ENCODE results near the gene PRLHR. TPM values are rescaled to one million over a fixed set of nuclear protein-coding genes. Genes with fewer than 3 reads are reported as not detected.
"Not testable (repeated sequence)": the region's sequence is repeated elsewhere in the genome, so short reads cannot be mapped to it uniquely, and the experiment has no call there.

Gene PRLHR
- polyA plus RNA-seq = under 1 TPM in 2 of 3 donors, not detected in 1; 0.01 to 0.09 TPM

DNA sequence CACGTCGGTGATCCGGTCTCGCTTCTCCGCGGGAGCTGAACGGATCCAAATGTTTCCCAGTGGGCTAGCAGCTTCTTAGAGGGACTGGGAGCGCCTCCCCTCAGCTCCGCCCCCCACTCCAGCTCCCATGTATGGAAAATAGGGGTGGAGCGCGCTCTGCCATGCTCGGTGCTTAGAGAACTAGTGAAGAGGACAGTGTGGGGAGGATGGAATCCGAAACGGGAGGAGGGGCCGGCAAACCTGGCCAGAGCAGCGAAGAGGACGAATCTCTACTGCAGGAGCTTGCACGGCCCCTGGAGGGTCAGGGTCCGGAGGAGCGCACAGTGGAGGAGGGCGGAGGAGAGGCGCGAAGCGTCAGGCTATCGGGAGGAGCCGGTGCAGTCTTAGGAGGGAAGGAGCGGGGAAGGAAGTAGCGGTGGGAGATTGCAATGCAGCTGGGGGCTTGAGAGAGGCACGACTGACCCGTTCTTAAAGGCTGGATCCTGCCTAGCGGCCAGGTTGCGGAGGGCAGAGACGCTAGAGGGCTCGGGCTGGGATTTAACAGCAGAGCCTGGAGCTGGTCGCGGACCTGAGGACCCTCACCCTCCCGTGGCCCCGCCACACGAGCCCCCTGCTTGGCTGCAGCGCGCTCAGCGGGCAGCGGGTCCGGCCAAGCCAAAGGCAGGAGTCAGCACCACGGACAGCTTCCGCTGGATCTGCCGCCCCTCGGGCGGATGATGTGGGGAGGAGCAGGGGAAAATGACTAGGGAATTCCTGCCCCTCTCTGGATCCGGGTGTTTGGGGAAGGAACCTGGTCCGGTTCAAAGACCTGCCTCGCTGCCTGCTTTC is at the start of gene PRLHR:
PRLHR (minus strand) TSS at position 51 of the 828 bp plus-strand sequence. CDS start 404 bp downstream, outside the sequence.
- WGBS, 3 donors = 5 to 9% (median 6%) methylated on average over 49 to 52 of the region's 52 CpGs

DNA sequence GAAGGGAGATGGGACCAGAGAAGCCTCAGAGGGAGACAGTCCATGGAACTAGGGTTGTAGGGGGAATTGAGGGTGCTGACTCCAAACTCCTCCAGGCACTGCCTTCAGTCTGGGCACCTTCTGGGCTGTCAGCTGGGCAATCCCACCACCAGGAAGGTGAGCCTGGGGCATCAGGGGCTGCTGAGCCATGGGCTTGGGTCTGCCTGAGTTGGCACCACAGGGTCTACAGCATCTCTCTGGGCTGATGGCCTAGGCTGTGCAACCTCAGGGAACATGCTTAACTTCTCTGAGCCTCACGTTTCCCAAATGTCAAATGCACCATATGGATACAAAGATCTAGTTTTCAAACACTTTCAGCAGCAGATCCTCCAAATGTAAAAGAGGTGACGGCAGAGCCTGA is 46.8 kb upstream of the PRLHR start:
- no peak overlapping the region for H3K27ac ChIP-seq (ENCODE audit: low read depth, low read length)
- 76 to 85% (median 83%) methylated on average over 2 of the region's 2 CpGs for WGBS, 3 donors

More for the DNA sequence above, at the start of gene PRLHR:
- no peak within 1 kb of the TSS for H3K27ac ChIP-seq (ENCODE audit: low read depth, low read length)

DNA sequence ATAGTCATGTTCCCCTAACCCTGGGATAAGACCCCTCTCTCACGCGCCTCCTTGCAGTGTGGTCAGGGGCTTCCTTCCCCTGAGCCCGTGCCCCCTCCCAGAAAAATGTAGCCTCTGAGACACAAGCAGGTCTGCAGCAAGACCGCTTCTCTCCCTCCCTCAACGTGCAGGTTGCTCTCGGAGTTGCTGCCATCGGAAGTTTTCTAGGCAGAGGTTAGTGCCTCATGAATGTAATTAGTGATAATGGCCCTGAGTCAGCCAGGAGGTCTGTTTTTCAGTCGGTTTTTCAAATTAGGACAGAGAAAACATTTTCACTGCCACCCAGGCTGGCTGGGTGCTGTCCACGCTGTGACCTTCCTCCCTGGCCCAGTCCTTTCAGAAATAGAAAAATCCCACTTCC is 43.2 kb upstream of the PRLHR start:
- H3K27ac ChIP-seq (ENCODE audit: low read depth, low read length) = no peak overlapping the region
- WGBS, 3 donors = 76 to 77% (median 77%) methylated on average over 9 of the region's 9 CpGs

DNA sequence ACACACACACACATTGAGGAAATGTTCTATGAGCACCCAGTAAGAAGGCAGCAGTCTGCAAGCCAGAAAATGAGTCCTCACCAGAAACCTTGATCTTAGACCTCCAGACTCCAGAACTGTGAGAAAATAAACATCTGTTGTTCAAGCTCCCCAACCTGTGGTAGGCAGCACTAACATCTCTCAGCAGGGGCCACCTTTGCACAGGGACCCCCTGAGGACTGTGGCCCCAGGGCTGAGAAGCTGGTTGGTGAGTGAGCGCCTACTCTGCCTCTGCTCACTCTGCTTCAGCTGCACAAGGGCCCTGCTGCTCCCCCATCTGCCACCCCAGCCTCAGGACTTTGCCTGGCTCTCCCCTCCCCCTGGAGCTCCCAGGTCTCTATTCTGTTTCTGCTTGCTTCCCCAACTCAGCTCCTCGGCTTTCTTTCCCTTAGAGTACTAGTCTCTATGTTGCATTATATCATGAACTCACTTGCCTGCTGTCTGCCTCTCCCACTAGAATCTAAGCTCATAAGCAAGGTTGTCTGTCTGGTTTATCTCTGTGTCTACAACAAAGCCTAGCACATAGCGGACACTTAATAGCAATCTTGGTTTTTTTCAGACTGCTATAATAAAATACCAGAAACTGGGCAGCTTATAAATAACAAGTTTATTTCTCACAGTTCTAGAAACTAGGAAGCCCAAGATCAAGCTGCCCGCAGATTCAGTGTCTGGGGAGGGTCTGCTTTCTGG is 40.4 kb upstream of the PRLHR start:
- no peak overlapping the region for H3K27ac ChIP-seq (ENCODE audit: low read depth, low read length)
- 69 to 82% (median 72%) methylated on average over 4 of the region's 4 CpGs for WGBS, 3 donors

DNA sequence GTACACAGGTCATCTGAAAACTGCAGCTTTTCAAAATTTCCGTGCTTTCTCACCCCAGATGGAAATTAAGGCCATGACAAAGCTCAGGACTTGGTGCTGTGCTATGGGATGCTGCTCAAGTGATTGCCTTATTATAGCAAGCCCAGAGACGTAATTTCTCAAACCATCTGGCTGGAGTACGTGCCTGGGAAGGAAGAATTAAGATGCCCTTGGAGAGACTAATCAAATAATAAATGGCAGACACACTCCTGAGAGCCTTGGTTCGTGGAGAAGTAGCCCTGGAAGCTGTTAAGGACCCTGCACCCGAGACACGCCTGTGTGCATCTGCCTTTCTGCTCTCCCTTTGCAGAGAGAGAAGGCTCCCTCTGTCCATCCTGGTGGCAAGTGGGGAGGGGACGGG is 38.3 kb upstream of the PRLHR start:
- H3K27ac ChIP-seq (ENCODE audit: low read depth, low read length) = no peak overlapping the region
- WGBS, 3 donors = 51 to 72% (median 69%) methylated on average over 7 of the region's 7 CpGs

DNA sequence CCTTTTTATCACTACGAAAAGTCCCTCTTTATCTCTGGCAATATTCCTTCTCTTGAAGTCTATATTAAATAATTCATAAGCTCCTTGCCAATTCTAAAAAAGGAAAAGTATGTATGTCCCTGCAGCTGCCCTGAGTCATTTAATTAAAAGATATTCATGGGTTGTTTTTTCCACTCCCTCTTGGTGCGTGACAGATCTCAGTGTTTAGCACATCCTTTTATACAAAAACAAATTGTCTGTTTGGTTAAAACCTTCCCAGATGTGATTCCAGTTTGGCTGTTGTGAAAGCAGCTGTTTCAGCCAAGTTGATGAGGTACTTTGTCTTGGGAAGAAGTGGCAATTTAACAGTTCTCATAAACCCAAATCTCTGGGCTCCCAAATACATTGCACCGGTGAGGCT is 33.8 kb upstream of the PRLHR start:
- WGBS, 3 donors = 45 to 53% (median 47%) methylated on average over 3 of the region's 3 CpGs
- no peak overlapping the region for H3K27ac ChIP-seq (ENCODE audit: low read depth, low read length)

DNA sequence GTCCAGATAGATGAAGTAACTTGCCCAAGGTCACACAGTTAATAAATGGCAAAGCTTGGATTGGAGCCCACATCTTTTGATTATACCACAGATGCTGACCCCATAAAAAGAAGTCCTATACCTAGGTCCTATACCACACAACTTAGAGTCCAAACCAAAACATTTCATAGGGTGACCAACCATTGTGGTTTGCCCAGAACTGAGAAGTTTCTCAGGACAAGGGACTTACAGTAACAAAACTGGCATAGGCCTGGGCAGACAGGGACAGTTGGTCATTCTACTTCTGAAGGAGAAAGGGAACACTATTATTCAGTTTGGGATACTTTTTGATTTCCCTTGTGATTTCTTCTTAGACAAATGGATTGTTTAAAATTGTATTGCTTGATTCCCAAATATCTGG is 32.9 kb upstream of the PRLHR start:
- no peak overlapping the region for H3K27ac ChIP-seq (ENCODE audit: low read depth, low read length)

DNA sequence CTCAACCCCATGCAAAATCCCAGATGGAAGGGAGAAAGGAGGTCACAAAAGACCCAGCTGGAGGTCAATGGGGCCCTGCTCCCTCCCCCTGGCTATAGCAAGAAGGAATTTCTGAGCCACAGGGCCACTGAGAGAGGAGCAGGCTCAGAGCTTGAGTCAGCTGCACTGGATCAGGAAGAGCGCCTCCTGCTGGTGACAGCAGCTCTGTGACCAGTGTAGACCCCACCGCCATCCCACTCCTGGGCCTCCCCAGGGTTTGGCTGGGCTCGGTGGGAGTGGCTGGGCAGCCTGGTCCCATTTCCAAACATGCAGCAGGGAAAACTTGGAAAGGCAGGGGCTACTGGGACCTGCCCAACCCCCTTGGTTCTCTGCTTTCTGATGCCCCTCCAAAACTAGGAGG is 31.5 kb upstream of the PRLHR start:
- H3K27ac ChIP-seq (ENCODE audit: low read depth, low read length) = no peak overlapping the region
- WGBS, 3 donors = 60 to 69% (median 64%) methylated on average over 3 of the region's 3 CpGs

DNA sequence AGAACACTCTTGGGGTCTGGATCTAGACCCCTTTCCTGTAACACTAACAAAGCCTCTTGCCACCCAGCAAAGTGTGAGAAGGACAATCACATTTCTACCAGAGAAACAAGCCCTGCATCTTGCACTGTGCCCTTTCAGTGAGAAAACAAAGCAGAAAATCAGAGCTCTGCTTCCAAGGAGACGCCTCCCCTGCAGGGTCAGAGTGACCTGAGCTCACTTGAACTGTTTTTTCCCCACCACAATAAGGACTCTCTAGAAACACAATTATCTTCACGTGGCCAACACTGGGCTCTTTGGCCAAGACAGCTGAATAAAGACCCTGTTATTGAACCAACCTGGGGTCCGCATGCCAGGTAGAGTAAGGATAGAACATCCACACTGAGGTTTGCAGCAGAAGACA is 30.1 kb upstream of the PRLHR start:
- no peak overlapping the region for H3K27ac ChIP-seq (ENCODE audit: low read depth, low read length)
- WGBS, 3 donors = 72 to 85% (median 78%) methylated on average over 3 of the region's 3 CpGs

DNA sequence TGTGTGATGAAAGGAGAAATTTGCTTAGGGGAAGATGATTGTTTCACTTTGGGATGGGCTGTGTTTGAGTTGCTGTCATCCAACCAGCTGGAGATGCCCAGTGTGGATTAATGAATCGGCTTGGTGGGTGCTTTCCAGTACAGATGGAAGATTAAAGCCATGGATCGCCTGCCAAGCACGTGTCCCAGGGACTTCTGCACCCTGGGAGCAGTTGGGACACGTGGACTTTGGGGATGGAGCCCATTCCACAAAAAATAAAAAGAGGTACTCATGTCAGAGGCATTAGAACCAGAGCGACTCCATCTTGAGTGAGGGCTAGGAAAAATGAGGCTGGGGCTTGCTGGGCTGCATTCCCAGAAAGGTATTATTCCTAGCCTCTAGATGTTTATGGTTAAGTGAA is 29.3 kb upstream of the PRLHR start:
- H3K27ac ChIP-seq (ENCODE audit: low read depth, low read length) = no peak overlapping the region

DNA sequence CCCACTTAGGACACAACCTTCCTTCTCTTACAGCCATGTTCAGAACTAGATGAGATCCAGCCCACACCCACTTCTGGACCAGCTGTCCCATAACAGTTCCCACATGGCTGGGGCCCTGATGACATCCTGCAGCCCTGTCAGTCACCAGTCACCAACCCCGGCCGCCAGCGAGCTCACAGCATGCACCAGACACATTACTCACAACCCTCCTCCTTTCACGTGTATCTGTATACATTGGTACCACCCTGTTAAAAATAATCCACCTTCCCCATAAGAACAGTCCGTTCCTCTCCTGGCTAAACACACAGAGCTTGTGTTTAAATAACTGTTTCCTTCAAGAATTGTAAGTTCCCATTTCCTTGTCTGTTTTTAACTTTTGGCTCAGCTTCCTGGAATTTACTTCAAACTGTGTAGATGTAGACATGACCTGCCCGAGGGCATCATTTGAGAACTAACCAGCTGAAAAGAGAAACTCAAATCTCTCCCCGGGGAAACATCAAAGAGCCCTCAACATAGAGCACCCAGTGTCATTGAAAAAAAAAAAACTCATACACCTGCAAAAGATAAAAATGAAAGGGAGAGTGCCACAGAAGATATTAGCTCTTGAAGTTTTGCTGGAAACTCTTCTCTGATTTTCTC is 26.0 kb upstream of the PRLHR start:
- H3K27ac ChIP-seq (ENCODE audit: low read depth, low read length) = no peak overlapping the region
- WGBS, 3 donors = 31 to 43% (median 37%) methylated on average over 7 of the region's 7 CpGs

More for the DNA sequence above, 29.3 kb upstream of the PRLHR start:
- 69 to 76% (median 70%) methylated on average over 5 of the region's 5 CpGs for WGBS, 3 donors

DNA sequence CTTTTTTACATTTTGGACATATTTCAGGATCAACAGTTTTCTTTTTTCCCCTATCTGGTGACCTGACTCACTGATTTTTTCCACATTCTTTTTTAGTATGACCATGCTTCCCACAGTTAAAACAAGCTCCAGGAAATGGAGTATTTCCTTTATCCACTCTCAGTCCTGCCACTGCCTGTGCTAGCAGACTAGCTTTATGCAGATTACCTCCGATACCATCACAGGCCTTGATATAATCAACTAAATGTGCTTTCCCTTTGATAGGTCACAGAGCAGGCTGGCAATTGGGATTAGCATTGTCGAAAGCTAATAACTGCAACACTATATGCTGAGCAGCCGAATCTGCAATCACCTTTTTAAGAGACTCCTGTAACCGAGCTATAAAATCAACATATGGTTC is 18.4 kb upstream of the PRLHR start:
- H3K27ac ChIP-seq (ENCODE audit: low read depth, low read length) = not testable (repeated sequence)
- 48 to 79% (median 50%) methylated on average over 4 of the region's 4 CpGs for WGBS, 3 donors

DNA sequence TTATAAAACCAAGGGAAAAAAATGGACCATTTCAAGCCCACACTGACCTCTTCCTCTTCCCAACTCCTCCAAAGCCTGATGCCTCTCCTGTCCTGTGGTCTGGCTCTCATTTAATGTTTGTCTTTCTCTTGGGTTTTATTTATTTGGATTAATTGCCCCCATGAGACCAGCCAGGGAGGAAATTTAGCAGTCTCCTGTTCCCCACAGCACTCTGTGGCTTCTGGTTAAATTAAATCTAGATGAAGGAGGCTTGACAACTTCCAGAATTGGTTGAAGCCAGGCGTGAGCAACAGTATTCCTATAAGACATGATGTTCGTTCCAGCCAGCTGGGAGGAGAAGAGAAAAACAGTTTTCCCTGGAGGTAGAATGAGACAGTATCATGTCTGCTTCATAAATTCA is 15.1 kb upstream of the PRLHR start:
- 43 to 78% (median 50%) methylated on average over 2 of the region's 2 CpGs for WGBS, 3 donors
- no peak overlapping the region for H3K27ac ChIP-seq (ENCODE audit: low read depth, low read length)

DNA sequence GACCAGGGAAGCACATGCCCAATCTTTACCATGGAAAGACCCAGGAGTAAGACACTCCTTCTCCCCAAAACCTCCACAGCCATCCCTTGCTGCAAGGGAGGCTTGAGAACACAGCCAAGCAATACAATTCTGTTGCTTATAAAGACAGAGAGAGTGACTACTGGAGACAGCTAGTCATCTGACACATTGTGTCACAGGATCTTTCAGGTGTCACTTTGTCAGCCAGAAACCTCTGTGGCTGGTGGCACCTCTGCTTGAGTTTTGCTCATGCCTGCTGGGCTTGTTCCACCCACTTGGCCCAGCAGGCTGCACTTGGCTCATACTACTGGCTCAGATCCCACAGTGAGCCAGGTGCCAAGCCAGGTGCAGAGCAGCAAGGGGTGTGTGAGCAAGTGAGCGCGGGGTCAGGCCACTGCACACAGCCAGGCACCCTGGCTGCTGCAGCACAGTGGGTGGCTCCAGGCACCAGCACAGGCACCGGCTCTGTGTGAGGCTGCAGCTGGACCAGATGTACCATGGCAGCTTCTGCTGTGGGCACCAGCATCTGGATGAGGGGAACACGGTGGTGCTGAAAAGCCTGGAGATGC is 12.4 kb upstream of the PRLHR start:
- WGBS, 3 donors = 71 to 96% (median 92%) methylated on average over 4 of the region's 4 CpGs
- no peak overlapping the region for H3K27ac ChIP-seq (ENCODE audit: low read depth, low read length)

DNA sequence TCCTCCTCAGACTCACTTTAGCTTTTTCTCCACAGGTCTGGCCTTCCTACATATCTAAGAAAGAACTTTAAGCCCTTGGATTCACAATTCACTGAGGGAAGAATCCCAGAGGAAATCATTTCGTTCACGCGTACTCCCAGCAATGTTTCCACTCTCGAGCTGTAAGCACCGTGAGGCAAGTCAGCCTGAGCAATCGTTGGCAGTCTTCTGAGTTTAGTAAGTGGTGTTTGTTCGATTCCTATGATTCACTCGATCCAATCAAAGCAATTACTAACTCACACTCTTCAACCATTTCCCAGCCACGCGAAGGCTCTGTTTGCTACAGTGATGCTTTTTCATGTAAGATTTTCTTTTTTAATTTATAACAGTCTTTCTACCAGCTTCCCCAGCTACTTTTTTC is 10.2 kb upstream of the PRLHR start:
- no peak overlapping the region for H3K27ac ChIP-seq (ENCODE audit: low read depth, low read length)
- WGBS, 3 donors = 80 to 85% (median 85%) methylated on average over 10 of the region's 10 CpGs

DNA sequence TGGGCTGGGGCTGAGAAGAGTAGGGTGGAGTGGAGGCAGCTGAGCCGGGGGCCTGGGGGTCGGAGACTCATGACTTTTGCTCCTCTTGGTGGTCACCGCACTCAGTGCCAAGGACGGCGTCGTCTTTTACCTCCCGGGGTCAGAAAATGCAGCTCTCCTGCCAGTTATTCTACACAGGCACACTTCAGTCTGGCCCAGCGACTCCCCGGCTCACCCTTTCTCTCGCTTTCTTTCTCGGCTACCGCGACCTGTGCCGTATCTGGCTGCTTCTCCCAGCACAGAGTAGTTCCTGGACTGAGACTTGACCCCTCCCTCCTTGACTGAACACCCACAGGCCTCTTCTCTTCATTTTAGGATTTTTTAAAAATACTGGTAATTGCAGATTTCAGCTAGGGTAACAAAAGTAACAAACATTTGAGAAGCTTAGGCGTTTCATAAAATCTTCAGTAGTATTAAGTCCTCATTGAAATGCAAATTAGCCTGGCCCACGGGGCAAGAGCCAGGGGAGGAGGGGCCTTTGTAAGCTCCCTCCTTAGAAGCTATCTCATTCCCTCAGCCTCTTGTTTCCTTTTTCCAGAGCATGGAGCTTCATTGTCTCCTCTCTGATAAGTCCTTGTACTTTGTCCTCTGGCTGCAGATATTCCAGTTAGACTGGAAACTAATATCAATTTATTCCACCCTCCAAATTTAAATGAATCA is 1.1 kb upstream of the PRLHR start:
- 3 to 8% (median 5%) methylated on average over 16 of the region's 16 CpGs for WGBS, 3 donors
- no peak overlapping the region for H3K27ac ChIP-seq (ENCODE audit: low read depth, low read length)

DNA sequence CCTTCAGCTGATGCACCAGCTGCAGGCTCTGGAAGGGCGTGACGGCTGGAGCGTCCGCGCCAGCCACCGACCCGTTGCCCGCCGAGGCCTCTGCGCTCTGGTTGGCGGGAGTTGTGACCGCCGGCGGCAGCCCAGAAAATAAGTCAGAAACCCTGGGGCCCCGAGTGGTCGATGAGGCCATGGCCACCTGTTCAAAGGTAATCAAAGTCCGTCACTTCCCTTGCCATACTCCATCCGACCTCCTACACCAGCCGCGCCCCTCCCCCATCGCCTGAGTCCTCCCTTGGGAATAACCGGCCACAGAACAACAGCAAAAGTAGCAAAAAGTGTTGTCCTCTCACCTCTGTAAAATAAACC is 406 bp downstream of the PRLHR start:
- WGBS, 3 donors = 8 to 18% (median 15%) methylated on average over 22 of the region's 22 CpGs
- H3K27ac ChIP-seq (ENCODE audit: low read depth, low read length) = no peak overlapping the region

DNA sequence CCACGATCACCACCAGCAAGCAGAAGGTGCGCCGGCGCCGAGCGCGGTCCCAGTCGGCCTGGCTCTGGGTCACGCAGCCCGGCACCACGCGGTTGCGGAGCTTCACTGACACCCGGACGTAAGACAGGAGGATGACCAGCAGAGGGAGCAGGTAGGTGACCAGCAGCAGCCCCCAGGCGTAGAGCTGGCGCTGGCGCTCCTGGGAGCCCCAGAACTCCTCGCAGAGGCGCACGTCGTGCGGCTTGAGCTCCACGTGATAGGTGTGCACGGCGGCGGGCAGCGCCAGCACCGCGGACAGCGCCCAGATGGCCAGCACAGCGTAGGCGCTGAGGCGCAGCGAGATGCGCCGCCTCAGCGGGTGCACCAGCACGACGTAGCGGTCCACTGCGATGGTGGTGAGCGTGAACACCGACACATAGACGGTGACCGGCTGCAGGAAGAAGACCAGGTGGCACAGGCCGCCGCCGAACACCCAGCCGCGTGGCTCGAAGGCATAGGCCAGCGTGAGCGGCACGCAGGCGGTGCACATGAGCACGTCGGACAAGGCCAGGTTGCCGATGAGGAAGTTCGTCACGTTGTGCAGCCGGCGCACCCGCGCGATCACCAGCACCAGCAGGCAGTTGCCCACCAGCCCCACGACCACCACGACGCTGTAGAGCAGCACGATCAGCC is 920 bp downstream of the PRLHR start:
- WGBS, 3 donors = 12 to 15% (median 13%) methylated on average over 65 to 70 of the region's 70 CpGs
- H3K27ac ChIP-seq (ENCODE audit: low read depth, low read length) = no peak overlapping the region

All from adipose tissue (tissue), 3 donors.